GM06990 (cell line): ENCODE measurements around the gene MKRN2.
A peak's percentile ranks its signal among the peaks of the same experiment; 100 is the strongest.

Experiments used
- DNase-seq: peaks from one replicate; pipeline ENCODE4 v3.0.0-alpha.2; 2011; ENCODE audit not compliant: insufficient read length; ENCODE audit errors: extremely low read depth
- H3K27me3 ChIP-seq: replicated peaks from 2 replicates; pipeline ENCODE4 v1.6.0; 2011; ENCODE audit warnings: low read length; ENCODE audit not compliant: control insufficient read depth, insufficient read depth
- H3K36me3 ChIP-seq: 2 replicates; pipeline ENCODE4 v1.5.1; 2011; ENCODE audit warnings: low read length; ENCODE audit not compliant: control insufficient read depth, insufficient read depth
- H3K4me3 ChIP-seq: replicated peaks from 2 replicates; pipeline ENCODE4 v1.5.1; 2011; ENCODE audit warnings: low read depth, mild to moderate bottlenecking, control low read depth, low read length
- TF ChIP-seq, protein P1 (sequence below): IDR thresholded peaks from 2 replicates; pipeline ENCODE4 v1.5.1; 2011; ENCODE audit warnings: low read length, control low read depth, mild to moderate bottlenecking, inconsistent platforms; ENCODE audit not compliant: insufficient read depth, poor library complexity, severe bottlenecking

Gene MKRN2

DNA sequence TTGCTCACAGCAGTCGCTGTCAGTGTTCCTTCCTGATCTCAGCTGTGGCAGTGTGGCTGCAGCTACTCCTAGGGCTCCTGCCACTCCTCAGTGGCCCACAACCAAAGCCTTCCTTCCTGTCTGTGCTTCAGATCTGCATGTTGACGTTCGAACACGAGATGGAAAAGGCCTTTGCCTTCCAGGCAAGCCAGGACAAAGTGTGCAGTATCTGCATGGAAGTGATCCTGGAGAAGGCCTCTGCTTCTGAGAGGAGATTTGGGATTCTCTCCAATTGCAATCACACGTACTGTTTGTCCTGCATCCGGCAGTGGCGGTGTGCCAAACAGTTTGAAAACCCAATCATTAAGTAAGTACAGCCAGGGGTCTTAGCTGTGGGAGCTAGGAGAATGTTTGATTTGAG, 17.8 kb downstream of the MKRN2 start:
- Histone ChIP-seq H3K36me3 (peaks cover 32% of the 10 kb centered on the region), H3K27me3 (no peaks in the 10 kb centered on the region), H3K4me3 (no peak overlapping the region)
- TF ChIP-seq, protein P1, sequence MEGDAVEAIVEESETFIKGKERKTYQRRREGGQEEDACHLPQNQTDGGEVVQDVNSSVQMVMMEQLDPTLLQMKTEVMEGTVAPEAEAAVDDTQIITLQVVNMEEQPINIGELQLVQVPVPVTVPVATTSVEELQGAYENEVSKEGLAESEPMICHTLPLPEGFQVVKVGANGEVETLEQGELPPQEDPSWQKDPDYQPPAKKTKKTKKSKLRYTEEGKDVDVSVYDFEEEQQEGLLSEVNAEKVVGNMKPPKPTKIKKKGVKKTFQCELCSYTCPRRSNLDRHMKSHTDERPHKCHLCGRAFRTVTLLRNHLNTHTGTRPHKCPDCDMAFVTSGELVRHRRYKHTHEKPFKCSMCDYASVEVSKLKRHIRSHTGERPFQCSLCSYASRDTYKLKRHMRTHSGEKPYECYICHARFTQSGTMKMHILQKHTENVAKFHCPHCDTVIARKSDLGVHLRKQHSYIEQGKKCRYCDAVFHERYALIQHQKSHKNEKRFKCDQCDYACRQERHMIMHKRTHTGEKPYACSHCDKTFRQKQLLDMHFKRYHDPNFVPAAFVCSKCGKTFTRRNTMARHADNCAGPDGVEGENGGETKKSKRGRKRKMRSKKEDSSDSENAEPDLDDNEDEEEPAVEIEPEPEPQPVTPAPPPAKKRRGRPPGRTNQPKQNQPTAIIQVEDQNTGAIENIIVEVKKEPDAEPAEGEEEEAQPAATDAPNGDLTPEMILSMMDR, result no peak
- no peak for DNase-seq

DNA sequence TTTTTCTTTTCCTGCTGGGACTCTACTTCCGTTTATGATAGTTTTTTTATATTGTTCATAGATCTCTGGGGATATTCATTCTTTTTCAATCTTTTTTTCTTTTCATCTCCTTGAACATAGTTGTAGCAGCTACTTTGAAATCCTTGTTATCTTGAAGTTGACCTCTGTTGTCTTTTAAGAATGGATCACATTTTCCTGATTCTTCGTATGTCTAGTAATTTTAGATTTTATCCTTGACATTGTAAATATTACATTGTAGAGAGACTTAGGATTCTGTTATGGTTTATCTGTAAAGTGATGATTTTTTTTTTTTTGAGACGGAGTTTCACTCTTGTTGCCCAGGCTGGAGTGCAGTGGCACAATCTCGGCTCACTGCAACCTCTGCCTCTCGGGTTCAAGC, 20.5 kb downstream of the MKRN2 start:
- Histone ChIP-seq H3K4me3 (no peak overlapping the region), H3K36me3 (peaks cover 30% of the 10 kb centered on the region), H3K27me3 (no peaks in the 10 kb centered on the region)
- TF ChIP-seq, protein P1, result no peak
- no peak for DNase-seq

DNA sequence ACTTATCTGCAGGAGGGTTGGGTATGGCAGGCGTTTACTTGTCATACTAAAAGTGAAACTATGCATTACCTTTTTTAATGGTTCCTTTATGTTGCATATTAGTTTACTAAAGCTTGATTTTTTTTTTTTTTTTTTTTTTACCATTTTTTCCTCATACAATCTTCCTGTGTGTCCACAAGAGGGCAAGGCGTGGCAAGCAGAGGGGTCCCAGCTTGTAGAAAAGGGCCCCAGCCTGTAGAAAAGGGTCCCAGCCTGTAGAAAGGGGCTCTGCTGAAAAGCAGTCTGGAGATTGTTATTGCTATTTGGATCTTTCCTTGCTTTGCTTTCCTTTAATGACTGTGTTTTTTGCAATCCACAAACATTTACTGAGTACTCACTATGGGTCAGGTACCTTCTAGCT, 21.9 kb downstream of the MKRN2 start:
- Histone ChIP-seq H3K27me3 (no peaks in the 10 kb centered on the region), H3K36me3 (peaks cover 31% of the 10 kb centered on the region), H3K4me3 (no peak overlapping the region)
- DNase-seq, result no peak
- TF ChIP-seq, protein P1, result peak; percentile 23

DNA sequence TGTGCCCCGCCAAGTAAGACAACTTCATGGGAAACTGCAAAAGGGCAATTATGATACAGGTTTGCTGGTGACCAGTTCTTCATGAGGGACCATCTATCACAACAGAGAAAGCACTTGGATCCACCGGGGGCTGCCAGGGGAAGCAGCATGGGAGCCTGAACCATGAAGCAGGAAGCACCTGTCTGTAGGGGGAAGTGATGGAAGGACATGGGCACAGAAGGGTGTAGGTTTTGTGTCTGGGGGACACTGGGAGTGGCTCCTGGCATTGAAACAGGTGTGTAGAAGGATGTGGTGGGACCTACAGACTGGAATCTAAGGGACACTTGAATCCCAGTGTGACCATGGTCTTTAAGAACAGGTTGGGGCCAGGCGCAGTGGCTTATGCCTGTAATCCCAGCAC, 22.6 kb downstream of the MKRN2 start:
- H3K4me3 ChIP-seq, result no peak overlapping the region
- TF ChIP-seq, protein P1, result no peak
- DNase-seq, result no peak
- H3K36me3 ChIP-seq, result peaks cover 32% of the 10 kb centered on the region
- H3K27me3 ChIP-seq, result no peaks in the 10 kb centered on the region

DNA sequence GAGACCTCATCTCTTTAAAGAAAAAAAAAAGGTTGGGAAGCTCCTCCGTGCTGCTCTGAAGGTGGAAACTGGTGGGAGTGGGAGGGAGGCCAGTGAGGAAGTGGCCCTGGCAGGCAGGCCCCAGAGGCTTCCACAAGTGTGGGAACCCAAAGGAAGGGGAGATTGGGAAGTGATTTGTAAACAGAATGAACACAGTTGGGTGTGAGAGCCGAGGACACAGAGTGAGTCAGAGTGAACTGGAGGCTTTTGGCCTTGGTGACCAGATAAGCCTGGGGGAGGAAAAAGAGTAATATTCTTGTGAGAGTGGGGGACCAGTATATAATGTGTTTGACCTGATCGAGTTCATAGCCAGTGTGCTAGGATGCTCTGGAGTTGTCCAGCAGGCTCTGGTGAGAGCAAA, 23.0 kb downstream of the MKRN2 start:
- H3K36me3 ChIP-seq, result peaks cover 36% of the 10 kb centered on the region
- H3K4me3 ChIP-seq, result no peak overlapping the region
- no peaks in the 10 kb centered on the region for H3K27me3 ChIP-seq
- DNase-seq, result no peak
- TF ChIP-seq, protein P1, result no peak

DNA sequence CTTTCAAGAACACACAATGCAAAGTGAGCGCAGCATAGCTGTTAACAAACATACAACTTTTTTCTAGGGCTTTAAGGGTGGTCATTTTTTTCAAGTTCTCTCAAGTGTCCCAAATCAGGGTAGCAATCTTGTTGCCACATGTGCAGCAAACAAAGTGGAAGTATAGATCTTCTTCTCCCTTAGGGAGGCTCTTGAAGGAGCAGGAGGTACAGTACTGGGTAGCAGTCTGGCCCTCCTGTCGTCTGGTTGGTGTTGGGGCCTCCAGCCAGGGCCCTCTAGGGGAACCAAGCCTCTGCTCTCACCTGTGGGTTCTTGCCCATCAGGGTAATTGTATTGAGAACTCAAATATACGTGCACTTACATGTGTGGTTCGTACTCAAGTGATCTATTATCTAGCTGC, 25.8 kb downstream of the MKRN2 start:
- Histone ChIP-seq H3K27me3 (no peaks in the 10 kb centered on the region), H3K4me3 (no peak overlapping the region), H3K36me3 (peaks cover 39% of the 10 kb centered on the region)
- TF ChIP-seq, protein P1, result no peak
- DNase-seq, result no peak
